ENCODE data around the gene GATM.
"Not testable (repeated sequence)": the region's sequence is repeated elsewhere in the genome, so short reads cannot be mapped to it uniquely, and the experiment has no call there.

Gene GATM

DNA sequence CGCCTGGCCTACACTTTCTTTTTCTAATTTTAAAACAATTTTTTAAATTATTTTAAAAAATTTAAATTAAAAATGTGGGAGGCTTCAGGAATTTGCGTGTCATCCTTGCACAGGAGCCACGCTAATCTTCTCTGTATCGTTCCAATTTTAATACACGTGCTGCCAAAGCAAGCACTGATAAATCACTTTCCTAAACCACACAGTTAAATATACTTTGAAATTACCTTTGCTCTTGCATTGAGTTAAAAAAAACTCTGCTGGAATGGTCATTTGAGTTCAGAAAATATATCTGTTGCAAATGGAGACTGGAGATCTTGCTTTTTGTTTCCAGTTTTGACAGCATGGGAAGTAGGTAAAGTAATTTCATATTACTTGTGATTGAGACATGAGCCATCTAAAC lies 23.6 kb downstream of the GATM start:
- no peak for DNase-seq (ENCODE audit: low read depth in 2 of 2)

GRCh38 chr15:45351227-45351626 lies 27.1 kb downstream of the GATM start:
- no peak for DNase-seq (ENCODE audit: low read depth in 2 of 2)

DNA sequence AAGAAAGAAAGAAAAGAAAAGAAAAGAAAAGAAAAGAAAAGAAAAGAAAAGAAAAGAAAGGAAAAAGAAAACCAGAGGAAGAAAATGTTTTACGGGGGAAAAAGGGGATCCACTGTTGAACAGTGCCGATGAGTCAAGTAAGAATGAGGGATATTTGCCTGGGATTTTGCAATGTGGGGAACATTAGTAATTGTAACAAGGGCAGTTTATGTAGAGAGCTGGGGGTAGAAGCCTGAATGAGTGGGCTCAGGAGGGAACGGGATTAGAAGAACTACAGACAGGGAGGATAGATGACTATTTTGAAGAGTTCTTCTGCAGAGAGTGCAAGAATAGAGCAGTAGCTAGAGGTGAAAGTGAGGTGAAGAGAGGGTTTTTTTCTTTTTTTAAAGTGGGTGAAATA lies 28.7 kb downstream of the GATM start:
- DNase-seq (ENCODE audit: low read depth in 2 of 2): no peak

- DNase-seq (ENCODE audit: low read depth in 2 of 2): no peak
Observed at GRCh38 chr15:45347989-45348388, 30.4 kb downstream of the GATM start.

DNA sequence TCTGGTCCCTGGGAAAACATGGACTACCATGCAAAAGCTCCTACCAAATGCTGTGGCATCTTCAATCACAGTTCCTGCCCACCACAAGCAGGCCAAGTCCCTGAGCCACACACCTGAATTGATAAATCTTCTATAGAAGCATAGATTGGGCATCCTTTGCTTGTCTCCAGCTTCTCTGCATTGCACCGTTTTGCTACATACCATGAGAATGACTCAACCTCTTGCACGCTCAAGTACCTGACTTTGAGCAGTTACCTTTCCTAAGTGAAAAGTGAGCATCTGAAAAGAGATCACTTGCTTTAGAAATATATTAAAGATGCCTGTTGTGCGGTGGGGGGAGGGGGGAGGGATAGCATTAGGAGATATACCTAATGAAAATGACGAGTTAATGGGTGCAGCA lies 31.3 kb downstream of the GATM start:
- no peak for DNase-seq (ENCODE audit: low read depth in 2 of 2)

- DNase-seq (ENCODE audit: low read depth in 2 of 2): no peak
Observed at GRCh38 chr15:45346381-45346780, 32.0 kb downstream of the GATM start.

GRCh38 chr15:45343258-45343860 lies 35.0 kb downstream of the GATM start:
- no peak for DNase-seq (ENCODE audit: low read depth in 2 of 2)

GRCh38 chr15:45341790-45342189 lies 36.6 kb downstream of the GATM start:
- no peak for DNase-seq (ENCODE audit: low read depth in 2 of 2)

GRCh38 chr15:45340429-45340828 lies 37.9 kb downstream of the GATM start:
- no peak for DNase-seq (ENCODE audit: low read depth in 2 of 2)

- no peak for DNase-seq (ENCODE audit: low read depth in 2 of 2)
Observed at GRCh38 chr15:45338417-45338816, 39.9 kb downstream of the GATM start.

- DNase-seq (ENCODE audit: low read depth in 2 of 2): no peak
Observed at GRCh38 chr15:45337224-45337623, 41.1 kb downstream of the GATM start.

GRCh38 chr15:45333550-45333949 lies 44.8 kb downstream of the GATM start:
- DNase-seq (ENCODE audit: low read depth in 2 of 2): no peak

DNA sequence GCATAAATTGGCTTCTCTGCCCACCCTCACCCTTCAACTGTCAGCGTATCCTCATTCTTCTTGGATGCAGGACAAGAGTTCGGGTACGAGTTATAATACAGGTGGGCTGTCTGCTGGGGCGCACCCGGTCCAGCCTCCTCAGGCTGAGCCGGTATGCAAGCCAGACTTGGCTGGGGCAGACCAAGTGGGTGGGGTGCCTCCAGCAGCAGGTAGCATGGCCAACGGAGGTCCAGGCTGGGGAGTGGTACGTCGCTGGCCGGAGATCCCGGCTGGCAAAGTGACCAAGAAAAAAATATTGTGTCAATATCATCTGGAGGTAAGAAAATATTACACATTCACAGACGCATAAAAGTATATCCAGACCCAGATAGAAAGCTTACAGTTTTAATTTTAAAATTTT lies 45.6 kb downstream of the GATM start:
- DNase-seq (ENCODE audit: low read depth in 2 of 2): no peak

DNA sequence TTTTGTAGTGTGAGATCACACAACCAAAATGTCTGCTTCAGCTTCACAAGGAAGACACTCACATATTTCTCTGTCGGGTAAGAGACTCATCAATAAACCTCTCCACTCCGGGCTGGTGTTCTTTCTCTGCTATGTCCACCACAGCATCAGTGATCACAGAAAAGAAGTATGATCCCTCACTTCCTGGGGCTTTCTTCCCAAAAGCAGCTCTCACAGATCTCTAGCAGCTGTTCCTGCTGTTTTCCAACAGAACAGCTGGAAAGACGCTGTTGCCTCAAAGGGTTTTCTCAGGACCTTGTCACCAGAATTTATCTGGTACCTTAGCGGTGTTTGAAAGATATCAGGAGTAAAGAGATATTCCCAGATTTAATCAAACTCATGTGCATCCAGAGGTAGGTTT lies 46.4 kb downstream of the GATM start:
- DNase-seq (ENCODE audit: low read depth in 2 of 2): no peak

DNA sequence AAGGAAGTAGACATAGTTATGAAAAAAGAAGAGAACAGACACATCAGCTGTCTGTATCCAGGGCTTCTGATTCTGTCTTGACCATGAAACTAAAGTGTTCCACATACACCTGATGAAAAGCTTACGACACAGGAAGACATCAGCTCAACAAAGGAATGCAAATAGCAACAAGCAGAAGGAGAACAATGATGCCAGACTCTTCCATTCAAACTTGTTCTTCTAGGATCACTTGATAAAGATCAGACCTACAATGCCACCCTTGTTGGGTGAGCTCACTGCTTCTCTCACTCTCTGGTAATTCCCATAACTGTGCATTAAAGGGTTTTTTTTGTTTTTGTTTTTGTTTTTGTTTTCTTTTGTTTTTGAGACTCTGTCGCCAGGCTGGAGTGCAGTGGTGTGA lies 49.7 kb downstream of the GATM start:
- DNase-seq (ENCODE audit: low read depth in 2 of 2): no peak

GRCh38 chr15:45326741-45327140 lies 51.6 kb downstream of the GATM start:
- no peak for DNase-seq (ENCODE audit: low read depth in 2 of 2)

DNA sequence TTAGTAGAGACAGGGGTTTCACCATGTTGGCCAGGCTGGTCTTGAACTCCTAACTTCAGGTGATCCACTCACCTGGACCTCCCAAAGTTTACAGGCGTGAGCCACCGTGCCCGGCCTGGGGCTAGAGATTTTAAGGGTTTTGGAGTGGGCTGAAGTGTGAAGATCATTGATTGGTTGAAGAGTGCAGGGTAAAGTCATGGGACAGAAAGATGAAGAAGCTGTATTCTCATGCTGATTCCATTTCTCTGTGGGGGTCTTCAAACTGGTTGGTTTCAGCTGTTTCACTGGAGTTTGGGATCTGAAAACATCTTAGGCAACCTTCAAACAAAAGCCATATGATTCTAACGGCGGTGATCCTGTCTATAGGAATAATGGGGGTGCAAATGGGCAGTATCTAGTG lies 52.1 kb downstream of the GATM start:
- no peak for DNase-seq (ENCODE audit: low read depth in 2 of 2)

- DNase-seq (ENCODE audit: low read depth in 2 of 2): no peak
Observed at GRCh38 chr15:45320581-45321205, 57.7 kb downstream of the GATM start.

DNA sequence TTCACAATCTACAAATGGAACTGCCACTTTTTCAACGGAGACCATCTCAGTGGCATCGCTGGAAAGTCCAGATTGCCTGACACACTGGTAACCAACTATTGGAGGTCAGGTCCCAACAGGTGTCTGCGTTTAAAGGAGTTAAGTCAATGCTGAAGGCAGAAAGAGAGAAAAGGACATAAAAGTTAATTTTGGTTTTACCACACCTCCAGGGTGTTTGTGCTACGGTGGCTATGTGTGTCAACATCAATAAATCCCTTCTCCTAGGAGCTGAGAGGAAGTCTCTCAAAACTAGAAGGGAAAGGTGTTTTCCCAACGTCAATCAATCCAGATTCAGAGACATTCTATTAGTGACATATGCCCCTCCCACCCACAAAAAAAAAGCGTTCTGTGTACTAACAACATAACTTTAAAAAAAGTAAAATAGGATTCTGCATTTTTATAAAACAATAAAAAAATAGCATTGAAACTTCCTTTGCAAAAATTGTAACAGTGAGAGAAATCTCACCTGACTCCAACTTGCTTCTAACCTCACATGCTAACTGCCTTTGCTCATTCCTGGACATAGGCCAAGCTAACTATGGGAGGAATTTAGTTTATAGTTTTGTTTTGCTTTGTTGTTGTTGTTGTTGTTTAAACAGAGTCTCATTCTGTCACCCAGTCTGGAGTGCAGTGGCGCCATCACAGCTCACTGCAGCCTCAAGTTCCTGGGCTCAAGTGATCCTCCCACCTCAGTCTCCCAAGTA lies 58.7 kb downstream of the GATM start:
- no peak for DNase-seq (ENCODE audit: low read depth in 2 of 2)

DNA sequence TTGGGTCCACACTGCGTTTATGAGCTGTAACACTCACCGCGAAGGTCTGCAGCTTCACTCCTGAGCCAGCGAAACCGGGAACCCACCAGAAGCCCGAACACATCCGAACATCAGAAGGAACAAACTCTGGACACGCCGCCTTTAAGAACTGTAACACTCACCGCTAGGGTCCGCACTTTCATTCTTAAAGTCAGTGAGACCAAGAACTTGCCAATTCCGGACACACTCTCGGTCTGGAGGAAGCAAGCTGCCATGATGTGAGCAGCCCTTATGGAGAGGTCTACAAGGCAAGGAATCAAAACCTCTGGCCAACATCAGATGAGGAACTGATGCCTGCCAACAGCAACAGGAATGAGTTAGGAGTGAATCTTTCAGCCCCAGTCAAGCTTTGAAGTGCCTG lies 63.4 kb downstream of the GATM start:
- no peak for DNase-seq (ENCODE audit: low read depth in 2 of 2)

DNA sequence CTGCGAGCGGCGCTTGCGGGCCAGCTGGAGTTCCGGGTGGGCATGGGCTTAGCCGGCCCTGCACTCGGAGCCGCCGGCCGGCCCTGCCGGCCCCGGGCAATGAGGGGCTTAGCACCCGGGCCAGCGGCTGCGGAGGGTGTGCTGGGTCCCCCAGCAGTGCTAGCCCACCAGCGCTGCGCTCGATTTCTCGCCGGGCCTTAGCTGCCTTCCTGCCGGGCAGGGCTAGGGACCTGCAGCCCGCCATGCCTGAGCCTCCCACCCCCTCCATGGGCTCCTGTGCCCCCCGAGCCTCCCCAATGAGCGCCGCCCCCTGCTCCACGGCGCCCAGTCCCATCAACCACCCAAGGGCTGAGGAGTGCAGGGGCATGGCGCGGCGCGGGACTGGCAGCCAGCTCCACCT lies 64.2 kb downstream of the GATM start:
- DNase-seq (ENCODE audit: low read depth in 2 of 2): not testable (repeated sequence)
